GM12801 (cell line): ENCODE results near the gene APOBEC3F.

ENCODE experiments used
- TF ChIP-seq, protein P1 (sequence below): IDR thresholded peaks from one replicate; pipeline ENCODE4 v1.5.1; 2011; ENCODE audit warnings: control low read depth; ENCODE audit not compliant: insufficient read length; ENCODE audit errors: extremely low read depth

The APOBEC3F gene

DNA sequence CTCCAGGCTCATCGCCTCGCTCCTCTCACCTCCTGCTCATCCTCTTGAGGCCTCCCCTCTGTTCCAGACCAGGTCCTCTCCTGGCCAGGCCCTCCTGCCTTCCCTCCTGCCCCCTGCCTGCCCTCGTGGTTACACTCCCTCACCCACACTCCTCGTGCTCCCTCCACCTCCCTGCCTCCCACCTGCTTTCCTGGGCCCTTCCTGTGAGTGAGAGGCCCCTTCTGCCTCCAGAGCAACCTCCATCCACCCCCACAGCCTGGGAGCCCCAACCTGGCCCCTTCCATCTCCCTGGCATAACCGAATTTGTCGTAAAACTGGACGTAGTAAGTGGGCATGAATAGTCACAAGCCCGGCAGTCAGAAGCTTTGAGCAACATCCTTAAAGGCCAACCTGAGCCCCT lies 40.9 kb downstream of the APOBEC3F start:
- TF ChIP-seq, protein P1, sequence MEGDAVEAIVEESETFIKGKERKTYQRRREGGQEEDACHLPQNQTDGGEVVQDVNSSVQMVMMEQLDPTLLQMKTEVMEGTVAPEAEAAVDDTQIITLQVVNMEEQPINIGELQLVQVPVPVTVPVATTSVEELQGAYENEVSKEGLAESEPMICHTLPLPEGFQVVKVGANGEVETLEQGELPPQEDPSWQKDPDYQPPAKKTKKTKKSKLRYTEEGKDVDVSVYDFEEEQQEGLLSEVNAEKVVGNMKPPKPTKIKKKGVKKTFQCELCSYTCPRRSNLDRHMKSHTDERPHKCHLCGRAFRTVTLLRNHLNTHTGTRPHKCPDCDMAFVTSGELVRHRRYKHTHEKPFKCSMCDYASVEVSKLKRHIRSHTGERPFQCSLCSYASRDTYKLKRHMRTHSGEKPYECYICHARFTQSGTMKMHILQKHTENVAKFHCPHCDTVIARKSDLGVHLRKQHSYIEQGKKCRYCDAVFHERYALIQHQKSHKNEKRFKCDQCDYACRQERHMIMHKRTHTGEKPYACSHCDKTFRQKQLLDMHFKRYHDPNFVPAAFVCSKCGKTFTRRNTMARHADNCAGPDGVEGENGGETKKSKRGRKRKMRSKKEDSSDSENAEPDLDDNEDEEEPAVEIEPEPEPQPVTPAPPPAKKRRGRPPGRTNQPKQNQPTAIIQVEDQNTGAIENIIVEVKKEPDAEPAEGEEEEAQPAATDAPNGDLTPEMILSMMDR = no peak

DNA sequence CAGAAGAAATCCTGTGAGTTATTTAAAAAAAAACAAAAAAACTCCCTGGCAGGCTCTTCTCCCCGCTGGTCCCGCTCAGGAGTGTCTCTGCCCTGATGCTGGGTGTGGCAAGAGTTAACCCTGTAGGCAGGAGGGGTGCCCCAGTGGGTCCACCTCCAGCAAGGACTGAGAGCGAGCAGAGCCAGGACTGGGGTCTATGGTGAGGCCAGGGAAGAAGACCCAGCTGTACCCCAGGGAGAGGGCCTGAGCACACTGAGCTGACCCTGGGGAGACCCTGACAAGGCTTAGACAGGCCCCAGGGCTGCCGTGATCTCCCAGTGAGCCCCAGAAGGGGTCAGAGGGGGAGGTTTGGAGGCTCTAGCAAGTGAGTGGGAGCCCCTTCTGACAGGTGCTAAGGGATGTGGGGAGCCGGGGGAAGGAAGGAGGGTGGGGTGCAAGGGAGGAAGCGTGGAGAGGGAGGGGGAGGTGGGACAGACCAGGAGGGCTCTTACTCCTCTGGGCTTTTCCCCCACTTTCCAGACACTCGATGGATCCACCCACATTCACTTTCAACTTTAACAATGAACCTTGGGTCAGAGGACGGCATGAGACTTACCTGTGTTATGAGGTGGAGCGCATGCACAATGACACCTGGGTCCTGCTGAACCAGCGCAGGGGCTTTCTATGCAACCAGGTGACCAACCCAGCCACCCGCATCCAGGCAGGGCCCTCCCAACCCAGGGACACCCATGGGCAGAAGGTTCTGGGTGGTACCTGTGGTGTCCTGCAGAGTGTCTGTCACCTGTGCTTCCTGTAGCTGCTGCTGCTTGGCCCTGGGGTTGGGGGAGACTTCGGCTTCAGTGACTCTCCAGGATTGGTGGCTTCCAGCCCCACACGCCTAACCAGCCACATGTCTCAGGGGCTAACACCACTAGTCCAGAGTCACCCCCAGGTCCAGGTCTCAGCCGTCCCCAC lies 42.8 kb downstream of the APOBEC3F start:
- TF ChIP-seq, protein P1 = no peak

DNA sequence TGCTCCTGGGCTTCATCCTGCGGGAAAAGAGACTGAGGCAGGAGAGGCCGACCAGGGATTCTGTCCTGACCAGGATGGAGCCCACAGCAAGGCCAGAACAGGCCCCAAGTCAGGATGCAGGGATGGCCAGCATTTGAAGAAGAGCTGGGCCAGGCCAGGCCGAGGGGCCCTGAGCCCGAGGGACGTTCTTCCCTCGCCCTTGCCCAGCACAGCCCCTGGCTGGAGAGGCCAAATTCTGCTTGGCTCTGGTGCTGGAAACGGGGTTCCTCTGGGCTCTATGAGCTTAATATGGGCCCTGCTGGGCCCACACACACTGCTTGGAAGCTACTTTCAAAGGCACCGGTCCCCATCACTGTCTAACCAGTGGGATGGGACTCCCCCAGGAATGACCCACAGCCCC lies 44.0 kb downstream of the APOBEC3F start:
- TF ChIP-seq, protein P1 = no peak

DNA sequence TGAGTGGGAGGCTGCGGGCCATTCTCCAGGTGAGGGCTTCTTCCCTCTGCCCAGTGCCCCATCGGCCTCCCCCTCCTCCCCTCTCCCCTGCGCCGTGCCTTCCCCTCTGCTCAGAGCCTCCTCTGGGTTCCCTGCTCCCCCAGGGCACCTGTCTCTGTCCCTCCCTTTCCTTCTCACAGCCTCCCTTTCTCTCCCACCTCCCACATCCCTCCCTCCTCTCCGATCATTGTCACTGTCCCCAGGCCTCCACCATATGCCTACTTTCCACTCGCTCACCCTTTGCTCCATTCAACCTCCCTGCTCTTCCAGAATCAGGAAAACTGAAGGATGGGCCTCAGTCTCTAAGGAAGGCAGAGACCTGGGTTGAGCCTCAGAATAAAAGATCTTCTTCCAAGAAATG lies 46.4 kb downstream of the APOBEC3F start:
- TF ChIP-seq, protein P1 = no peak

DNA sequence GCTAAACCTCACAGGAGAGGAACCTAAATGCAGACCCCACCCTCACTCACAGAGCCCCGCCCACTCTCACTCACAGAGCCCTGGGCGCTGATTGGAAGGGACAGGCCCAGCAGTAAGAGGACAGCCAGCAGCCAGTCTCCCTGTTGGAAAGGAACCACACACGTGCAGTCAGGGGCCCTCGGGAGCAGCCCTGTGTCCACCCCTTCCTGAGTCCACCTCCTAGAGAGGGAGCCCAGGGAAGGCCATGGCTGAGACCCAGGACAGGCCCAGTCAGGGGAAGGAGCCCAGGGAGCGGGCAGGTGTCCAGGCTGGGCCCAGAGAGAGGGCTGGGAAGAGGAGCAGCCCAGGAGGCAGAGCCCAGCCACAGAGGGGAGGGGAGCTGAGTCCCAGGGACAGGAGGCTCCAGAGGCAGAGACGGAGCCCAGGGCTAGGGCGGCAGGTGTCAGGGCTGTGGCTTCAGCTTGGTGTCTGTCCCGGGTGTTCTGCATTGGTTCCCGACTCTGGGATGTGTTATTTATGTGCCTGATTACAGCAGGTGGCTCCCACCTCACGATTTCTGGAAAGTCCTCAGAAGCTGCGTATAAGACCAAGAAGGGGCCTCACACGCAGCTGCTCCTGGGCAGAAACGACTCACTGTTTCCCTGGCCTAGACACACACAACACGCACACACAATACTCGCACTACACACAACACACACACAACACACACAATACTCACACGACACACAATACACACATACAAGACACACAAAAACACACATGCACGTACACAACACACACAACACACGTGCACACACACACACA lies 47.4 kb downstream of the APOBEC3F start:
- TF ChIP-seq, protein P1 = no peak

DNA sequence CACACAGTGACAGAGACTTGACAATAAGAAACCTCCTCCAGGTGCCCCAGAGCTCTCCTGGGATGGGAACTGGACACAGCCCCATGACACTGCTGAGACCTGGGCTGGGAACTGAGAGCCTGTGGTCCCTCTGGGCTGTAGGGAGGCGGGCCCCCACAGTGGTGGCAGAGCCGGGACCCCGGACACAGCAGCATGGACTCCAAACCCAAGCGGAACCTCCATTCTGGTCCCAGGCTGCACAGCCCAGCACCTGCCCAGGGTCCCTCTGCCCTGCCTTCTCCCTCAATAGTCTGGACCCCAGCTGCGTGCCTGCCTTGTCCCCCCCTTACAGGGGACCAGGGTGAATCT lies 48.0 kb downstream of the APOBEC3F start:
- TF ChIP-seq, protein P1 = no peak

DNA sequence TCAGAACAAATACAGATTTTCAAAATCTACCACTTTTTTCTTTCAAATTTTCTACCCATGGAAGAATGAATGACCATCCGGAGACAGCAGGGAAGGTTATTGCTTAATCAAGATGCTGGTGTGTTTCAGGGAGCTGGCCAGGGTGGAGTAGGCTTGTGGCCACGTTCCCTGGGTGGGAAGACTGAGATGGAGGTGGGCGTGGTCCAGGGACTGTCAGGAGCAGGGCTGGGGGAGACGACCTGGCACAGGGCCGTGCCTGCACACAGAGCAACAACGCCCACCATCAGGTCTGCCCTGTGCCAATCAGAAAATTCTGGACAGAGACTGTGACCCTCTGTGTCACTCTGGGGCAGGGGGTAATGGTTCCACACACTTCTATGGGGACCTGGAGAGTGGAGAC lies 49.3 kb downstream of the APOBEC3F start:
- TF ChIP-seq, protein P1 = no peak
